Uterus (tissue), 2 donors: ENCODE results near the gene MYO9A.

Source experiments
- POLR2A ChIP-seq, 2 donors: fragments of 450-650 bp; IDR thresholded peaks; one replicate each; pipeline ENCODE4 v1.6.1; 2016; ENCODE audit warnings: antibody characterized with exemption in 2 of 2, mild to moderate bottlenecking in 1 of 2, moderate library complexity in 1 of 2
- TF ChIP-seq, protein P1 (sequence below), 4 experiments: fragments of 200-600 bp in 2 of 4; fragments of 450-650 bp in 2 of 4; sonication (generic) in 2 of 4; IDR thresholded peaks; one replicate each; pipeline ENCODE4 v1.5.1; 2016 to 2019; ENCODE audit warnings: antibody characterized with exemption in 4 of 4, mild to moderate bottlenecking in 2 of 4, moderate library complexity in 1 of 4

DNA sequence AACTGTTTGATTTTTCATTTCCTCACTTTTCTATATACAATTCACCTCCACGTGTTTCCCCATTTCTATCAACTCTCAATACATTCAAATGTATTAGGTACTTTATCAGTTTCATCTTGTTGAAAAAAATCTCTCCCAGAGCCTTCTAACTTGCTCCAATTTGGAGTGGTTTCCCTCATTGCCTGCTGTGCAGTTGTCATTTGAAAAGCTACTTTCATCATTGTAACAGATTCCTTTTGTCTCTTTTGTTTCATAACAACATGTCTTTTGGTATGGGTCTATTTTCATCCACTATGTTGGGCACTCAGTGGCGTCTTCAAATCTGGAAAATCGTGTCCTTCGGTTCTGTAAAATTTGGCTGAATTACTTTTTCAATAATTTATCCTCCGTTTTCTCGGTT, 232.6 kb downstream of the MYO9A start:
- TF ChIP-seq POLR2A (IDR thresholded peaks at IDR 0.05), result no peak
- TF ChIP-seq, protein P1, sequence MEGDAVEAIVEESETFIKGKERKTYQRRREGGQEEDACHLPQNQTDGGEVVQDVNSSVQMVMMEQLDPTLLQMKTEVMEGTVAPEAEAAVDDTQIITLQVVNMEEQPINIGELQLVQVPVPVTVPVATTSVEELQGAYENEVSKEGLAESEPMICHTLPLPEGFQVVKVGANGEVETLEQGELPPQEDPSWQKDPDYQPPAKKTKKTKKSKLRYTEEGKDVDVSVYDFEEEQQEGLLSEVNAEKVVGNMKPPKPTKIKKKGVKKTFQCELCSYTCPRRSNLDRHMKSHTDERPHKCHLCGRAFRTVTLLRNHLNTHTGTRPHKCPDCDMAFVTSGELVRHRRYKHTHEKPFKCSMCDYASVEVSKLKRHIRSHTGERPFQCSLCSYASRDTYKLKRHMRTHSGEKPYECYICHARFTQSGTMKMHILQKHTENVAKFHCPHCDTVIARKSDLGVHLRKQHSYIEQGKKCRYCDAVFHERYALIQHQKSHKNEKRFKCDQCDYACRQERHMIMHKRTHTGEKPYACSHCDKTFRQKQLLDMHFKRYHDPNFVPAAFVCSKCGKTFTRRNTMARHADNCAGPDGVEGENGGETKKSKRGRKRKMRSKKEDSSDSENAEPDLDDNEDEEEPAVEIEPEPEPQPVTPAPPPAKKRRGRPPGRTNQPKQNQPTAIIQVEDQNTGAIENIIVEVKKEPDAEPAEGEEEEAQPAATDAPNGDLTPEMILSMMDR (IDR thresholded peaks at IDR 0.05), result no peak
